Ishikawa (cell line): ENCODE measurements around the gene SSBP3.

ENCODE experiments used
- CREB1 ChIP-seq: IDR thresholded peaks from 2 replicates; pipeline ENCODE4 v1.6.1; 2012; ENCODE audit warnings: low read depth
- EP300 ChIP-seq: IDR thresholded peaks from 2 replicates; pipeline ENCODE4 v1.6.1; 2012; ENCODE audit warnings: borderline replicate concordance
- FOXM1 ChIP-seq: IDR thresholded peaks from 2 replicates; pipeline ENCODE4 v1.6.1; 2012; ENCODE audit warnings: low read depth, borderline replicate concordance
- NFIC ChIP-seq: IDR thresholded peaks from 2 replicates; pipeline ENCODE4 v1.6.1; 2012
- RAD21 ChIP-seq: IDR thresholded peaks from 2 replicates; pipeline ENCODE4 v1.6.1; 2012; ENCODE audit warnings: low read depth
- TAF1 ChIP-seq: IDR thresholded peaks from 2 replicates; pipeline ENCODE4 v1.6.1; 2012; ENCODE audit warnings: low read depth, mild to moderate bottlenecking
- TCF12 ChIP-seq: IDR thresholded peaks from 2 replicates; pipeline ENCODE4 v1.6.1; 2012; ENCODE audit warnings: low read depth
- TEAD4 ChIP-seq: IDR thresholded peaks from 2 replicates; pipeline ENCODE4 v1.6.1; 2012
- YY1 ChIP-seq: IDR thresholded peaks from 2 replicates; pipeline ENCODE4 v1.6.1; 2012; ENCODE audit warnings: low read depth
- TF ChIP-seq, protein P1 (sequence below): IDR thresholded peaks from 2 replicates; pipeline ENCODE4 v1.6.1; 2012

DNA sequence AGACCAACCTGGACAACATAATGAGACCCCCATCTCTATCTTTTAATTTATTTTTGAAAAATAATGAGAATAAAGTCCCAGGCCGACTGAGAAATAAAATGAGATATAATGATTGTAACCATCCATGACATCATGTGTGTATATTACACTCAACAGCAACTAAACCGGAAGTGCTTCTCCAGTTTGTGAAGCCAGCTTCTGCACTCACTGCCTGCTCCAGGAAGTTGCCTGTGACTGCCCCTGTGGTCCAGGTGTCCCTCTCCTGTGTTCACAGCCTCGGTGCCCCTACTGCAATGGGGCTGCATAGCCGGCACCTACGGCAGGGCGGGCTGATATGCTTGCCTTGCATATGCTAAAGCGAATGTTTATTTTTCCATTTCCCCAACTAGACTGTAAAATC, 68.3 kb downstream of the SSBP3 start:
- TF ChIP-seq, protein P1, sequence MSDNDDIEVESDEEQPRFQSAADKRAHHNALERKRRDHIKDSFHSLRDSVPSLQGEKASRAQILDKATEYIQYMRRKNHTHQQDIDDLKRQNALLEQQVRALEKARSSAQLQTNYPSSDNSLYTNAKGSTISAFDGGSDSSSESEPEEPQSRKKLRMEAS = no peak
- no peak for TF ChIP-seq TAF1
- no peak for TF ChIP-seq NFIC
- TF ChIP-seq YY1 = no peak
- no peak for TF ChIP-seq EP300
- TF ChIP-seq CREB1 = no peak
- TF ChIP-seq RAD21 = no peak
- no peak for TF ChIP-seq TEAD4
- TF ChIP-seq TCF12 = no peak
- TF ChIP-seq FOXM1 = no peak
